A673 (cell line): ENCODE measurements around the gene CDH6. TPM values are rescaled to one million over a fixed set of nuclear protein-coding genes. Genes with fewer than 3 reads are reported as not detected.

Experiments used
- BruUV-seq: library from RNA; stranded (reverse); fragments of 400-500 nt; replicated peaks from 2 replicates; lab custom pipeline; 2021; lab: Mats Ljungman, UMichigan
- CTCF ChIA-PET: fragments of 300-600 bp; sonication (Branson Sonifier 250); formaldehyde crosslinking; loops from one replicate; lab custom pipeline; 2022; ENCODE audit warnings: antibody characterized with exemption; lab: Charles Lee
- POLR2A ChIA-PET: fragments of 300-600 bp; sonication (Branson Sonifier 250); formaldehyde crosslinking; loops from one replicate; lab custom pipeline; 2022; ENCODE audit warnings: antibody characterized with exemption; ENCODE audit not compliant: low non-redundant PET; lab: Charles Lee
- DNase-seq: peaks from one replicate; pipeline ENCODE4 v3.0.0-alpha.2; 2015; ENCODE audit warnings: low spot score
- H3K27ac ChIP-seq: fragments of 200-600 bp; sonication (generic); 2 replicates; pipeline ENCODE4 v1.5.1; 2016; ENCODE audit warnings: mixed run types, low read depth, mild to moderate bottlenecking, mixed read lengths, antibody characterized with exemption, low read length; ENCODE audit not compliant: poor library complexity, severe bottlenecking
- H3K27me3 ChIP-seq: fragments of 200-600 bp; sonication (generic); replicated peaks from 2 replicates; pipeline ENCODE4 v1.6.1; 2017; ENCODE audit warnings: mixed run types, low read depth, mild to moderate bottlenecking, mixed read lengths, antibody characterized with exemption, low read length; ENCODE audit not compliant: insufficient read depth, poor library complexity
- H3K36me3 ChIP-seq: fragments of 200-600 bp; sonication (generic); 2 replicates; pipeline ENCODE4 v1.6.1; 2016; ENCODE audit warnings: mixed run types, mild to moderate bottlenecking, mixed read lengths, antibody characterized with exemption, low read length; ENCODE audit not compliant: insufficient read depth, poor library complexity, severe bottlenecking
- H3K4me1 ChIP-seq: fragments of 200-600 bp; sonication (generic); 2 replicates; pipeline ENCODE4 v1.6.1; 2017; ENCODE audit warnings: mixed run types, mild to moderate bottlenecking, mixed read lengths, antibody characterized with exemption, low read length; ENCODE audit not compliant: insufficient read depth, poor library complexity, severe bottlenecking
- H3K4me3 ChIP-seq: fragments of 200-600 bp; sonication (generic); 2 replicates; pipeline ENCODE4 v1.5.1; 2016; ENCODE audit warnings: low read depth, mixed run types, mild to moderate bottlenecking, mixed read lengths, low read length; ENCODE audit not compliant: poor library complexity, severe bottlenecking
- H3K9me3 ChIP-seq: fragments of 200-600 bp; sonication (generic); 2 replicates; pipeline ENCODE4 v1.6.1; 2016; ENCODE audit warnings: mixed run types, low read depth, mild to moderate bottlenecking, mixed read lengths, antibody characterized with exemption, low read length; ENCODE audit not compliant: poor library complexity, severe bottlenecking
- EZH2 ChIP-seq: fragments of 200-600 bp; sonication (generic); IDR thresholded peaks from 2 replicates; pipeline ENCODE4 v1.6.1; 2017; ENCODE audit warnings: borderline replicate concordance, low read depth, mild to moderate bottlenecking, mixed read lengths, antibody characterized with exemption, low read length; ENCODE audit not compliant: poor library complexity, severe bottlenecking
- intact Hi-C: fragments of 100-400 bp; cut with micrococcal nuclease; formaldehyde crosslinking; loops from one replicate; pipeline ENCODE4 v1.10.0; 2022; ENCODE audit not compliant: unreplicated experiment
- total RNA-seq: library from RNA; stranded (reverse); gene quantifications from 2 replicates; pipeline ENCODE4 v1.2.3, GENCODE V29; 2021
- TF ChIP-seq, protein P1 (sequence below): fragments of 300-800, 200-600 bp; sonication (generic); conservative IDR thresholded peaks from 2 replicates; pipeline ENCODE4 v1.5.1; 2017; ENCODE audit warnings: low read depth, mild to moderate bottlenecking, antibody characterized with exemption, low read length, moderate library complexity, mixed read lengths

Gene CDH6
- total RNA-seq, 1 experiment from 2014 or later = 3.6 TPM

DNA sequence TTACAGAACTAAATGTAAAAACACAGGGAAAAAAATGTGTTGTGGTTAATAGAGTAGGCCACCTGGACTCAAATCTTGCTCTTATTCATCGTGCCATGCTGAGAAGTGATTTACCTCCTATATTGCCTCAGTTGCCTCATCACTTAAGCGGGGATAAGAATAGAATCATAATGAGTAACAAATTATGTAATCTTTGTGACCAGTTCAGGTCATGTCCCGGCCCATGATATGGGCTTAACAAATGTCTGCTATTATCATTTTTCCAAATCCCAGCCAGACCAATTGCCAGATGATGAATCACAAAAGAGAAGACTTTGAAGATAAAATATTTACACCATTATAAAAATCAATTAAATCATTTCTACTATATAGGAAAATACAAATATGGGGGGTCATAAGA lies 89.8 kb downstream of the CDH6 start:
- H3K36me3 ChIP-seq = no peaks in the 10 kb centered on the region
- intact Hi-C loops = no loop called here
- no peaks in the 10 kb centered on the region for H3K27me3 ChIP-seq
- CTCF ChIA-PET = no interaction called here
- POLR2A ChIA-PET = no interaction called here
- DNase-seq = no peak
- H3K9me3 ChIP-seq = no peaks in the 10 kb centered on the region
- no peaks in the 10 kb centered on the region for H3K4me1 ChIP-seq
- TF ChIP-seq, protein P1, sequence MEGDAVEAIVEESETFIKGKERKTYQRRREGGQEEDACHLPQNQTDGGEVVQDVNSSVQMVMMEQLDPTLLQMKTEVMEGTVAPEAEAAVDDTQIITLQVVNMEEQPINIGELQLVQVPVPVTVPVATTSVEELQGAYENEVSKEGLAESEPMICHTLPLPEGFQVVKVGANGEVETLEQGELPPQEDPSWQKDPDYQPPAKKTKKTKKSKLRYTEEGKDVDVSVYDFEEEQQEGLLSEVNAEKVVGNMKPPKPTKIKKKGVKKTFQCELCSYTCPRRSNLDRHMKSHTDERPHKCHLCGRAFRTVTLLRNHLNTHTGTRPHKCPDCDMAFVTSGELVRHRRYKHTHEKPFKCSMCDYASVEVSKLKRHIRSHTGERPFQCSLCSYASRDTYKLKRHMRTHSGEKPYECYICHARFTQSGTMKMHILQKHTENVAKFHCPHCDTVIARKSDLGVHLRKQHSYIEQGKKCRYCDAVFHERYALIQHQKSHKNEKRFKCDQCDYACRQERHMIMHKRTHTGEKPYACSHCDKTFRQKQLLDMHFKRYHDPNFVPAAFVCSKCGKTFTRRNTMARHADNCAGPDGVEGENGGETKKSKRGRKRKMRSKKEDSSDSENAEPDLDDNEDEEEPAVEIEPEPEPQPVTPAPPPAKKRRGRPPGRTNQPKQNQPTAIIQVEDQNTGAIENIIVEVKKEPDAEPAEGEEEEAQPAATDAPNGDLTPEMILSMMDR = no peak
- no peak for TF ChIP-seq EZH2
- H3K27ac ChIP-seq = no peak overlapping the region
- no TSS peak for BruUV-seq
- H3K4me3 ChIP-seq = no peak overlapping the region

- intact Hi-C loops = no loop called here
- Histone ChIP-seq H3K4me1 (no peaks in the 10 kb centered on the region), H3K27me3 (no peaks in the 10 kb centered on the region), H3K27ac (no peak overlapping the region), H3K4me3 (no peak overlapping the region), H3K9me3 (no peaks in the 10 kb centered on the region), H3K36me3 (no peaks in the 10 kb centered on the region)
- ChIA-PET POLR2A (no interaction called here), CTCF (no interaction called here)
- BruUV-seq = no TSS peak
- DNase-seq = no peak
- TF ChIP-seq, protein P1 = no peak
- no peak for TF ChIP-seq EZH2
These were observed 91.5 kb downstream of the CDH6 start for GRCh38 chr5:31285025-31285424.

- Histone ChIP-seq H3K36me3 (no peaks in the 10 kb centered on the region), H3K4me1 (no peaks in the 10 kb centered on the region), H3K27ac (no peak overlapping the region), H3K4me3 (no peak overlapping the region), H3K9me3 (no peaks in the 10 kb centered on the region), H3K27me3 (no peaks in the 10 kb centered on the region)
- no peak for DNase-seq
- no TSS peak for BruUV-seq
- intact Hi-C loops = no loop called here
- ChIA-PET POLR2A (no interaction called here), CTCF (no interaction called here)
- no peak for TF ChIP-seq EZH2
These were observed 94.5 kb downstream of the CDH6 start for GRCh38 chr5:31287985-31288384.

- Histone ChIP-seq H3K36me3 (no peaks in the 10 kb centered on the region), H3K27ac (no peak overlapping the region), H3K27me3 (no peaks in the 10 kb centered on the region), H3K9me3 (no peaks in the 10 kb centered on the region), H3K4me3 (no peak overlapping the region), H3K4me1 (no peaks in the 10 kb centered on the region)
- peak; percentile 15 for DNase-seq
- no TSS peak for BruUV-seq
- ChIA-PET POLR2A (no interaction called here), CTCF (no interaction called here)
- TF ChIP-seq EZH2 = no peak
- TF ChIP-seq, protein P1 = no peak
- intact Hi-C loops = no loop called here
These were observed 95.9 kb downstream of the CDH6 start for GRCh38 chr5:31289429-31289828.
